ENCODE data around the gene G3BP2. TPM values are rescaled to one million over a fixed set of nuclear protein-coding genes. Genes with fewer than 3 reads are reported as not detected.

Gene G3BP2
- total and polyA plus RNA-seq, 2 experiments from 2014 or later = 103 to 411 TPM

GRCh38 chr4:75644095-75644494 is 29.1 kb downstream of the G3BP2 start (continued):
- TF ChIP-seq ZNF462 (CRISPR knock-in tag; IDR thresholded peaks at IDR 0.05) (no peak), ZNF114 (CRISPR knock-in tag; IDR thresholded peaks at IDR 0.05) (no peak), POLR2AphosphoS5 (IDR thresholded peaks at IDR 0.05; ENCODE audit: low read depth) (no peak), EZH2 (IDR thresholded peaks at IDR 0.05; ENCODE audit: low read depth, unreplicated experiment) (no peak), CREB1 (CRISPR knock-in tag; IDR thresholded peaks at IDR 0.05; ENCODE audit: low read depth) (no peak), REST (IDR thresholded peaks at IDR 0.05; ENCODE audit: unreplicated experiment) (no peak), EZH2phosphoT487 (IDR thresholded peaks at IDR 0.05; ENCODE audit: unreplicated experiment) (no peak)
